Panc1 (cell line): Measurements from ENCODE around the gene IL18RAP. TPM values are rescaled to one million over a fixed set of nuclear protein-coding genes. Genes with fewer than 3 reads are reported as not detected.

Experiments used
- ATAC-seq: fragments of 200-7000 bp; cut with Tn5 transposase; 2 replicates; pipeline ENCODE4 v1.9.1; 2020; ENCODE audit warnings: mild to moderate bottlenecking, moderate library complexity
- BruUV-seq: library from RNA; stranded (reverse); fragments of 400-500 nt; replicated peaks from 2 replicates; lab custom pipeline; 2021; lab: Mats Ljungman, UMichigan
- CTCF ChIA-PET: fragments of 300-600 bp; sonication (Branson Sonifier 250); formaldehyde crosslinking; loops from one replicate; lab custom pipeline; 2022; ENCODE audit warnings: antibody characterized with exemption; lab: Charles Lee
- POLR2A ChIA-PET: fragments of 300-600 bp; sonication (Branson Sonifier 250); formaldehyde crosslinking; loops from one replicate; lab custom pipeline; 2022; ENCODE audit warnings: antibody characterized with exemption; lab: Charles Lee
- DNase-seq: peaks from one replicate; pipeline ENCODE4 v3.0.0-alpha.2; 2010; ENCODE audit warnings: low read depth, low spot score
- H3K27ac ChIP-seq: 2 replicates; pipeline ENCODE4 v1.5.1; 2011; ENCODE audit warnings: mild to moderate bottlenecking, low read length, inconsistent platforms
- H3K27me3 ChIP-seq: fragments of 200-500 bp; sonication (Bioruptor generic); 2 replicates; pipeline ENCODE4 v1.6.0; 2014; ENCODE audit warnings: low read length, inconsistent platforms; ENCODE audit not compliant: control insufficient read depth, insufficient read depth
- H3K36me3 ChIP-seq: fragments of 200-500 bp; sonication (Bioruptor generic); 2 replicates; pipeline ENCODE4 v1.5.1; 2014; ENCODE audit warnings: inconsistent platforms, mild to moderate bottlenecking, low read length, moderate library complexity; ENCODE audit not compliant: control insufficient read depth, insufficient read depth
- H3K4me1 ChIP-seq: 2 replicates; pipeline ENCODE4 v1.5.1; 2011; ENCODE audit warnings: inconsistent platforms, mild to moderate bottlenecking, low read length, moderate library complexity; ENCODE audit not compliant: control insufficient read depth, insufficient read depth
- H3K4me3 ChIP-seq, 2 experiments: 2 replicates each; pipeline ENCODE4 v1.5.1; 2011 to 2012; ENCODE audit warnings: low read depth in 2 of 2, low read length in 2 of 2, mild to moderate bottlenecking in 2 of 2, inconsistent platforms in 1 of 2, moderate library complexity in 1 of 2
- H3K9me3 ChIP-seq: fragments of 200-500 bp; sonication (Bioruptor generic); 2 replicates; pipeline ENCODE4 v1.5.1; 2014; ENCODE audit warnings: low read depth, mild to moderate bottlenecking, inconsistent platforms, low read length, moderate library complexity; ENCODE audit not compliant: control insufficient read depth, insufficient read depth
- CTCF ChIP-seq: fragments of 450-650 bp; IDR thresholded peaks from 2 replicates; pipeline ENCODE4 v1.5.1; 2017; ENCODE audit warnings: mild to moderate bottlenecking
- POLR2AphosphoS5 ChIP-seq: IDR thresholded peaks from 2 replicates; pipeline ENCODE4 v1.6.1; 2012; ENCODE audit warnings: mild to moderate bottlenecking, low read depth, low read length, moderate library complexity
- REST ChIP-seq, 2 experiments: IDR thresholded peaks; 2 replicates each; pipeline ENCODE4 v1.6.1; 2011 to 2012; ENCODE audit warnings: low read depth in 2 of 2, control low read depth in 1 of 2, low read length in 1 of 2, mild to moderate bottlenecking in 1 of 2, moderate library complexity in 1 of 2; ENCODE audit not compliant: insufficient read depth in 1 of 2
- SIN3A ChIP-seq: IDR thresholded peaks from 2 replicates; pipeline ENCODE4 v1.6.1; 2012; ENCODE audit warnings: low read depth, mild to moderate bottlenecking, low read length, moderate library complexity, borderline replicate concordance; ENCODE audit not compliant: insufficient read depth
- TCF7L2 ChIP-seq: IDR thresholded peaks from 2 replicates; pipeline ENCODE4 v1.6.1; 2011; ENCODE audit warnings: mild to moderate bottlenecking, low read depth, low read length, inconsistent platforms
- in situ Hi-C: cut with HindIII; loops from 2 replicates; pipeline ENCODE4 v1.10.0; 2016; ENCODE audit warnings: low sequenced_read_pairs, low pct_unique_long_range_greater_than_20kb
- intact Hi-C: fragments of 100-400 bp; cut with micrococcal nuclease; formaldehyde crosslinking; loops from one replicate; pipeline ENCODE4 v1.10.0; 2022; ENCODE audit not compliant: unreplicated experiment
- total RNA-seq: library from RNA; stranded (reverse); gene quantifications from one replicate; pipeline ENCODE4 v1.2.1, GENCODE V29; 2021; ENCODE audit not compliant: unreplicated experiment

IL18RAP gene
- total RNA-seq, 1 experiment from 2014 or later: not detected

- intact Hi-C loops: no loop called here
- ATAC-seq (no peak), DNase-seq (no peak)
- Histone ChIP-seq H3K4me1 (no peaks in the 10 kb centered on the region), H3K27ac (no peak overlapping the region), H3K36me3 (no peaks in the 10 kb centered on the region), H3K9me3 (no peaks in the 10 kb centered on the region), H3K27me3 (peaks cover 3% of the 10 kb centered on the region), H3K4me3 (no peak overlapping the region)
- ChIA-PET POLR2A (no interaction called here), CTCF (no interaction called here)
- no TSS peak for BruUV-seq
- no peak for TF ChIP-seq POLR2AphosphoS5
- TF ChIP-seq TCF7L2: no peak
- in situ Hi-C loops: no loop called here
Observed at GRCh38 chr2:102435741-102436140, 12.8 kb downstream of the IL18RAP start.

- no peak for TF ChIP-seq POLR2AphosphoS5
- no peak for TF ChIP-seq TCF7L2
- no peak for TF ChIP-seq SIN3A
- no peak for TF ChIP-seq CTCF
- TF ChIP-seq REST (IDR thresholded peaks at IDR 0.05; ENCODE audit: insufficient read depth in 1 of 2, low read depth in 2 of 2, low read length in 1 of 2): no peak
Observed at GRCh38 chr2:102436323-102436722, 13.4 kb downstream of the IL18RAP start.

GRCh38 chr2:102437122-102437521, 14.2 kb downstream of the IL18RAP start:
- no peak for ATAC-seq
- CTCF ChIA-PET: no interaction called here

More at GRCh38 chr2:102436323-102436722, 13.4 kb downstream of the IL18RAP start:
- no peak for DNase-seq
- no TSS peak for BruUV-seq
- no peak overlapping the region for H3K27ac ChIP-seq
- H3K27me3 ChIP-seq: peaks cover 3% of the 10 kb centered on the region
- no peak for ATAC-seq
- in situ Hi-C loops: no loop called here
- POLR2A ChIA-PET: no interaction called here
- intact Hi-C loops: no loop called here
- no peak overlapping the region for H3K4me3 ChIP-seq
- H3K4me1 ChIP-seq: no peaks in the 10 kb centered on the region
- CTCF ChIA-PET: no interaction called here
- H3K36me3 ChIP-seq: no peaks in the 10 kb centered on the region
- no peaks in the 10 kb centered on the region for H3K9me3 ChIP-seq

More at GRCh38 chr2:102437122-102437521, 14.2 kb downstream of the IL18RAP start:
- Histone ChIP-seq H3K4me1 (no peaks in the 10 kb centered on the region), H3K9me3 (no peaks in the 10 kb centered on the region), H3K27me3 (peaks cover 3% of the 10 kb centered on the region), H3K27ac (no peak overlapping the region), H3K4me3 (no peak overlapping the region), H3K36me3 (no peaks in the 10 kb centered on the region)
- intact Hi-C loops (no loop called here), in situ Hi-C loops (no loop called here)
- DNase-seq: no peak
- POLR2A ChIA-PET: no interaction called here
- BruUV-seq: no TSS peak
- TF ChIP-seq SIN3A (no peak), REST (IDR thresholded peaks at IDR 0.05; ENCODE audit: insufficient read depth in 1 of 2, low read depth in 2 of 2, low read length in 1 of 2) (no peak), CTCF (no peak), TCF7L2 (no peak), POLR2AphosphoS5 (no peak)
